ENCODE results near the gene YIF1B. TPM values are rescaled to one million over a fixed set of nuclear protein-coding genes. Genes with fewer than 3 reads are reported as not detected.

Gene YIF1B
- total RNA-seq, 1 donor = 50.1 TPM

DNA sequence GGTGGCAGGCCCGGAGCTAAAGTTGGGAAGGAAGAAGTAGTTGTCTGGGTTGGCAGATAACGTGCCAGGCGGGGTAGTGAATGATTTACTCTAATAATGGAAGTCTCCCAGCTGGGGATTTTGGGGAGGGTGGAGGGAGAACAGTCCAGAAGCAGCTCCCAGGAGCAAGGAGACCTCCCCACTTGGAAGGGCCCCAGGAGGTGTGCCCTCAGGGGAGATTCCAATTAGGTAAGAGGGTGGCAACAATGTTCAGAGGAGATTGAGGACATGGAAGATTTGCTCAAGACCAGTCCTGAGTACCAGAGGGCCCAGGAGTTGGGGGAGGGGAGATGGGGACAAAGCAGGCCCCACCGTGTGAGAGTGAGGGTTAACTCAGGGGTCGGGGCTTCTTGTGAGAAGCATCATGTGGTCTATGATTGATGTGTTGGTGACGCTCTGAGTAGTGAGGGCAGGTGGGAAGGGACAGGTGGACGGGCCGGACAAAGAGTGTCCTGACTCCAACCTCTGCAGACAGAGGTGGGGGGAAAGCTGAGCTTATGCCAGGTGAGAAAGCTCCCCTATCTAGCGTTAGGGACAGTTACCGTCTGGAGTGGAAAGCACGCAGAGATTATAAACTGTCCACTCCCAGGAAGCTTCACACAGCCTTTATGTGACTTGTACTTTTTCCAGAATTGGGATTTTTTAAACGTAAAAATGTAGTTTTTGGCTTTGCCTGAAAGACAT, 47.8 kb downstream of the YIF1B start:
- DNase-seq (ENCODE audit: low read depth) = no peak
- no peak overlapping the region for H3K4me3 ChIP-seq (ENCODE audit: low read depth, low read length)
- TF ChIP-seq CTCF (IDR thresholded peaks at IDR 0.05; ENCODE audit: insufficient read depth, low read depth, low read length) = no peak

GRCh38 chr19:38266981-38267597, 48.7 kb downstream of the YIF1B start:
- TF ChIP-seq CTCF (IDR thresholded peaks at IDR 0.05; ENCODE audit: insufficient read depth, low read depth, low read length) = no peak
- DNase-seq (ENCODE audit: low read depth) = peak; percentile 44
- H3K4me3 ChIP-seq (ENCODE audit: low read depth, low read length) = no peak overlapping the region

DNA sequence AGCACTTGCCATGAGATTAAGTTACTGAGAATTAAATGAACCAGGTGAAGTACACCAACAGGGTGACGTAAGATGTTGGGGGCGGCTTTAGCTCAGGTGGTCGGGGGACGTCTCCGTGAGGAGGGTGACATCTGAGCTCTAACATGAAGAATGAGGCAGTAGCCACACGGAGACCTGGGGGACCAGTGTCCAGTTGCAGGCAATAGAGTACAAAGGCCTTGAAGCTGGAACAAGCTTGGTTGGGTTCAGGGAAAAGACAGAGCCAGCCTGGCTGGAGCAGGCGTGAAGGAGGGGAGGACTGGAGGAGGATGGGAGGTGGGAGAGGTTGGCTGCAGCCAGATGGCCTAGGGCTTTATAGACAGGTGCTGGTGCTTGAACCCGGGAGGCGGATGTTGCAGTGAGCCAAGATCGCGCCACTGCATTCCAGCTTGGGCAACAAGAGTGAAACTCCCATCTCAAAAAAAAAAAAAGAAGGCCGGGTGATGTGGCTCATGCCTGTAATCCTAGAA, 49.8 kb downstream of the YIF1B start:
- TF ChIP-seq CTCF (IDR thresholded peaks at IDR 0.05; ENCODE audit: insufficient read depth, low read depth, low read length) = no peak
- no peak overlapping the region for H3K4me3 ChIP-seq (ENCODE audit: low read depth, low read length)
- no peak for DNase-seq (ENCODE audit: low read depth)

- peak overlapping the region; percentile 55 for H3K4me3 ChIP-seq (ENCODE audit: low read depth, low read length)
- no peak for TF ChIP-seq CTCF (IDR thresholded peaks at IDR 0.05; ENCODE audit: insufficient read depth, low read depth, low read length)
- DNase-seq (ENCODE audit: low read depth) = no peak
Observed at GRCh38 chr19:38265213-38265861, 50.4 kb downstream of the YIF1B start.

GRCh38 chr19:38264486-38265212, 51.1 kb downstream of the YIF1B start, which contains the start of gene SPINT2:
Gene SPINT2, plus strand, starts transcription at chr19:38264573. Its CDS starts 320 bp downstream, at chr19:38264893.
- DNase-seq (ENCODE audit: low read depth) = no peak
- no peak for TF ChIP-seq CTCF (IDR thresholded peaks at IDR 0.05; ENCODE audit: insufficient read depth, low read depth, low read length)
- peak within 1 kb of the TSS; percentile 55 for H3K4me3 ChIP-seq (ENCODE audit: low read depth, low read length)

GRCh38 chr19:38263689-38264485, 51.9 kb downstream of the YIF1B start:
- TF ChIP-seq CTCF (IDR thresholded peaks at IDR 0.05; ENCODE audit: insufficient read depth, low read depth, low read length) = no peak
- DNase-seq (ENCODE audit: low read depth) = peak; percentile 43
- peak overlapping the region; percentile 55 for H3K4me3 ChIP-seq (ENCODE audit: low read depth, low read length)
